GM19023 (cell line): ENCODE results near the gene LMAN2L.

ENCODE experiments used
- ATAC-seq: cut with Tn5 transposase; IDR thresholded peaks from one replicate; pipeline ENCODE4 v1.9.1; 2021; ENCODE audit warnings: mild to moderate bottlenecking, moderate library complexity; ENCODE audit not compliant: unreplicated experiment

LMAN2L gene

GRCh38 chr2:96760036-96760985 is 20.4 kb upstream of the LMAN2L start, which contains the start of gene CNNM4:
TSS of gene CNNM4 (plus strand) at chr2:96760902. CDS start at chr2:96761000, 98 bp downstream.
- ATAC-seq = peak; percentile 89

GRCh38 chr2:96759548-96759947 is 19.7 kb upstream of the LMAN2L start:
- ATAC-seq = no peak

GRCh38 chr2:96758987-96759386 is 19.1 kb upstream of the LMAN2L start:
- ATAC-seq = no peak

- ATAC-seq = no peak
These were observed 17.6 kb upstream of the LMAN2L start for GRCh38 chr2:96757477-96757860.

GRCh38 chr2:96756788-96757476 is 17.1 kb upstream of the LMAN2L start:
- no peak for ATAC-seq

- ATAC-seq = no peak
These were observed 14.5 kb upstream of the LMAN2L start for GRCh38 chr2:96754317-96754716.

GRCh38 chr2:96753661-96754282 is 13.9 kb upstream of the LMAN2L start:
- ATAC-seq = no peak

- no peak for ATAC-seq
These were observed 11.9 kb upstream of the LMAN2L start for GRCh38 chr2:96751800-96752199.

- ATAC-seq = no peak
These were observed 7.3 kb upstream of the LMAN2L start for GRCh38 chr2:96747061-96747617.

- no peak for ATAC-seq
These were observed 710 bp downstream of the LMAN2L start for GRCh38 chr2:96739076-96739632.

- no peak for ATAC-seq
These were observed 2.0 kb downstream of the LMAN2L start for GRCh38 chr2:96737831-96738230.

GRCh38 chr2:96737251-96737650 is 2.6 kb downstream of the LMAN2L start:
- no peak for ATAC-seq

GRCh38 chr2:96734880-96735583 is 4.8 kb downstream of the LMAN2L start:
- no peak for ATAC-seq

- ATAC-seq = no peak
These were observed 5.9 kb downstream of the LMAN2L start for GRCh38 chr2:96733931-96734330.

GRCh38 chr2:96730212-96730611 is 9.7 kb downstream of the LMAN2L start:
- no peak for ATAC-seq

- ATAC-seq = no peak
These were observed 10.1 kb downstream of the LMAN2L start for GRCh38 chr2:96729748-96730147.

GRCh38 chr2:96727431-96727830 is 12.4 kb downstream of the LMAN2L start:
- no peak for ATAC-seq

- no peak for ATAC-seq
These were observed 13.7 kb downstream of the LMAN2L start for GRCh38 chr2:96726131-96726530.

- ATAC-seq = no peak
These were observed 23.5 kb downstream of the LMAN2L start for GRCh38 chr2:96716388-96716787.

- no peak for ATAC-seq
These were observed 24.2 kb downstream of the LMAN2L start for GRCh38 chr2:96715658-96716057.
